Neural cell (in vitro differentiated cells): ENCODE results near the gene HOXA1. TPM values are rescaled to one million over a fixed set of nuclear protein-coding genes. Genes with fewer than 3 reads are reported as not detected.

Source experiments
- H2AFZ ChIP-seq: fragments of 200-600, 300-800 bp; sonication (generic), shearing (Covaris generic); 2 replicates; pipeline ENCODE4 v1.6.0; 2014; ENCODE audit warnings: low read depth, mild to moderate bottlenecking, antibody characterized with exemption, low read length, moderate library complexity
- H3F3A ChIP-seq: fragments of 200-600 bp; shearing (Covaris generic); 2 replicates; pipeline ENCODE4 v1.6.1; 2016; ENCODE audit warnings: mild to moderate bottlenecking, moderate library complexity, mixed read lengths, antibody characterized with exemption, low read length; ENCODE audit not compliant: insufficient read depth, poor library complexity, severe bottlenecking
- H3K27ac ChIP-seq: fragments of 200-600, 300-800 bp; sonication (generic), shearing (Covaris generic); 2 replicates; pipeline ENCODE4 v1.5.1; 2014; ENCODE audit warnings: mild to moderate bottlenecking, low read length, moderate library complexity
- H3K27me3 ChIP-seq: fragments of 300-800, 200-600 bp; sonication (generic), shearing (Covaris generic); 2 replicates; pipeline ENCODE4 v1.6.0; 2014; ENCODE audit warnings: mild to moderate bottlenecking, low read depth, low read length, moderate library complexity; ENCODE audit not compliant: insufficient read depth
- H3K36me3 ChIP-seq: fragments of 300-800, 200-600 bp; sonication (generic), shearing (Covaris generic); 2 replicates; pipeline ENCODE4 v1.5.1; 2014; ENCODE audit warnings: mild to moderate bottlenecking, antibody characterized with exemption, low read length, moderate library complexity; ENCODE audit not compliant: insufficient read depth
- H3K4me2 ChIP-seq: fragments of 300-800, 200-600 bp; sonication (generic), shearing (Covaris generic); 2 replicates; pipeline ENCODE4 v1.6.0; 2014; ENCODE audit warnings: mild to moderate bottlenecking, low read length
- H3K4me3 ChIP-seq: fragments of 300-800, 200-600 bp; sonication (generic), shearing (Covaris generic); 2 replicates; pipeline ENCODE4 v1.5.1; 2014; ENCODE audit warnings: mild to moderate bottlenecking, low read length, moderate library complexity
- H3K79me2 ChIP-seq: fragments of 200-600 bp; shearing (Covaris generic); replicated peaks from 2 replicates; pipeline ENCODE4 v1.6.0; 2014; ENCODE audit warnings: mild to moderate bottlenecking, low read length, moderate library complexity; ENCODE audit not compliant: insufficient read depth
- H3K9ac ChIP-seq: fragments of 300-800, 200-600 bp; sonication (generic), shearing (Covaris generic); 2 replicates; pipeline ENCODE4 v1.6.1; 2016; ENCODE audit warnings: mild to moderate bottlenecking, low read length, mixed read lengths
- H3K9me2 ChIP-seq: fragments of 200-600 bp; shearing (Covaris generic); 2 replicates; pipeline ENCODE4 v1.6.1; 2016; ENCODE audit warnings: mild to moderate bottlenecking, low read length, mixed read lengths; ENCODE audit not compliant: insufficient read depth
- H3K9me3 ChIP-seq: fragments of 200-600, 300-800 bp; sonication (generic), shearing (Covaris generic); 2 replicates; pipeline ENCODE4 v1.6.1; 2016; ENCODE audit warnings: mild to moderate bottlenecking, mixed run types, low read length, moderate library complexity, mixed read lengths
- H4K20me1 ChIP-seq: fragments of 200-600 bp; shearing (Covaris generic); 2 replicates; pipeline ENCODE4 v1.6.1; 2016; ENCODE audit warnings: mild to moderate bottlenecking, mixed run types; ENCODE audit not compliant: insufficient read depth
- CTCF ChIP-seq: fragments of 450-650 bp; IDR thresholded peaks from 2 replicates; pipeline ENCODE4 v1.5.1; 2014; ENCODE audit warnings: antibody characterized with exemption, mild to moderate bottlenecking, moderate library complexity; ENCODE audit not compliant: poor library complexity, severe bottlenecking
- EP300 ChIP-seq: fragments of 450-650 bp; conservative IDR thresholded peaks from 2 replicates; pipeline ENCODE4 v1.6.1; 2014; ENCODE audit warnings: antibody characterized with exemption, mild to moderate bottlenecking, moderate library complexity; ENCODE audit not compliant: poor library complexity, severe bottlenecking
- EZH2 ChIP-seq: fragments of 200-600, 300-800 bp; shearing (Covaris generic), sonication (generic); IDR thresholded peaks from 2 replicates; pipeline ENCODE4 v1.6.1; 2014; ENCODE audit warnings: antibody characterized with exemption, low read length, borderline replicate concordance, mild to moderate bottlenecking; ENCODE audit not compliant: insufficient read depth, poor library complexity, severe bottlenecking
- MXI1 ChIP-seq: fragments of 450-650 bp; conservative IDR thresholded peaks from 2 replicates; pipeline ENCODE4 v1.6.1; 2014; ENCODE audit warnings: antibody characterized with exemption, mild to moderate bottlenecking; ENCODE audit not compliant: poor library complexity, severe bottlenecking
- POLR2AphosphoS5 ChIP-seq: IDR thresholded peaks from 2 replicates; pipeline ENCODE4 v1.6.1; 2012
- RAD21 ChIP-seq: fragments of 450-650 bp; conservative IDR thresholded peaks from 2 replicates; pipeline ENCODE4 v1.6.1; 2014; ENCODE audit warnings: antibody characterized with exemption, mild to moderate bottlenecking, moderate library complexity
- SMC3 ChIP-seq: fragments of 450-650 bp; conservative IDR thresholded peaks from 2 replicates; pipeline ENCODE4 v1.6.1; 2014; ENCODE audit warnings: antibody characterized with exemption, mild to moderate bottlenecking, moderate library complexity; ENCODE audit not compliant: poor library complexity
- TAF1 ChIP-seq: IDR thresholded peaks from 2 replicates; pipeline ENCODE4 v1.6.1; 2012; ENCODE audit warnings: low read depth
- polyA plus RNA-seq: library from polyadenylated mRNA; depleted of rRNA; stranded (reverse); fragments of >200 nt; gene quantifications from 2 replicates; pipeline ENCODE4 v1.2.3, GENCODE V29; 2014
- TF ChIP-seq, protein P1 (sequence below): IDR thresholded peaks from 2 replicates; pipeline ENCODE4 v1.6.1; 2012; ENCODE audit warnings: borderline replicate concordance

Gene HOXA1
- polyA plus RNA-seq, 1 donor from 2014 or later: not detected

DNA sequence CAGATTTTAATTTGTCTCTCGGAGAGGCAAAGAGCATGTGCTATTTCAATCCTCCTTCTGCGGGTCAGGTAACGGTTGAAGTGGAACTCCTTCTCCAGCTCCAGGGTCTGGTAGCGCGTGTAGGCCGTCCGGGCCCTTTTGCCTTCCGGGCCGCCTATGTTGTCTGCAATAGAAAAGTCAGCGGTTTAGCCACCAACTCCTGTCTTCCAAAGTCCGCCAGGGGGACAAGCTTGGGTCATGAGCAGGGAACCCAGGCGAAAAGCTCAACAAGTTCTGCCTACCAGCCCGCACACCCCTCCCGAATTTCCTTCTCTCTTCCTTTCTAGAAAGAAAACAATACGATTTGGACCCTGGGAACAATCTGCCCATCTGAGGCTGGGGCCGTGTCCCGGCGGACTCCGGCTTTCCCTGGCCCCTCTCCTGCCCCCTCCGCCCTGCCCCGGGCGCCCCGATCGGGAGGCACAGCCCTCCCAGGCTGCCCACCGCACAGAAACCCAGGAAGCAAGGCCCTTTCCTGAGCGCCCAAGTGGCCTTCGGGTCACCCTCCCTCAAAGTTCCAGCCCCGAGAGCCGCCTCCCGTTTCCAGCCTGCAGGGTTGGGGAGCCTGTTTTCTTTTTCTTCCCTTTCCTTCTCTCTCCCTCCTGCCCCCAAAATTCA lies 46.3 kb upstream of the HOXA1 start:
- Histone ChIP-seq H3K27ac (no peak overlapping the region), H3K9me2 (no peaks in the 10 kb centered on the region), H3K9ac (no peak overlapping the region), H3K27me3 (peaks cover 100% of the 10 kb centered on the region), H3K79me2 (no peaks in the 10 kb centered on the region), H3F3A (no peaks in the 10 kb centered on the region), H2AFZ (no peak overlapping the region), H3K36me3 (no peaks in the 10 kb centered on the region), H3K4me2 (no peak overlapping the region), H4K20me1 (no peaks in the 10 kb centered on the region), H3K9me3 (peaks cover 35% of the 10 kb centered on the region), H3K4me3 (no peak overlapping the region)
- TF ChIP-seq POLR2AphosphoS5 (no peak), CTCF (no peak), MXI1 (no peak), TAF1 (no peak), RAD21 (no peak), EP300 (no peak), EZH2 (no peak), SMC3 (no peak)
- TF ChIP-seq, protein P1, sequence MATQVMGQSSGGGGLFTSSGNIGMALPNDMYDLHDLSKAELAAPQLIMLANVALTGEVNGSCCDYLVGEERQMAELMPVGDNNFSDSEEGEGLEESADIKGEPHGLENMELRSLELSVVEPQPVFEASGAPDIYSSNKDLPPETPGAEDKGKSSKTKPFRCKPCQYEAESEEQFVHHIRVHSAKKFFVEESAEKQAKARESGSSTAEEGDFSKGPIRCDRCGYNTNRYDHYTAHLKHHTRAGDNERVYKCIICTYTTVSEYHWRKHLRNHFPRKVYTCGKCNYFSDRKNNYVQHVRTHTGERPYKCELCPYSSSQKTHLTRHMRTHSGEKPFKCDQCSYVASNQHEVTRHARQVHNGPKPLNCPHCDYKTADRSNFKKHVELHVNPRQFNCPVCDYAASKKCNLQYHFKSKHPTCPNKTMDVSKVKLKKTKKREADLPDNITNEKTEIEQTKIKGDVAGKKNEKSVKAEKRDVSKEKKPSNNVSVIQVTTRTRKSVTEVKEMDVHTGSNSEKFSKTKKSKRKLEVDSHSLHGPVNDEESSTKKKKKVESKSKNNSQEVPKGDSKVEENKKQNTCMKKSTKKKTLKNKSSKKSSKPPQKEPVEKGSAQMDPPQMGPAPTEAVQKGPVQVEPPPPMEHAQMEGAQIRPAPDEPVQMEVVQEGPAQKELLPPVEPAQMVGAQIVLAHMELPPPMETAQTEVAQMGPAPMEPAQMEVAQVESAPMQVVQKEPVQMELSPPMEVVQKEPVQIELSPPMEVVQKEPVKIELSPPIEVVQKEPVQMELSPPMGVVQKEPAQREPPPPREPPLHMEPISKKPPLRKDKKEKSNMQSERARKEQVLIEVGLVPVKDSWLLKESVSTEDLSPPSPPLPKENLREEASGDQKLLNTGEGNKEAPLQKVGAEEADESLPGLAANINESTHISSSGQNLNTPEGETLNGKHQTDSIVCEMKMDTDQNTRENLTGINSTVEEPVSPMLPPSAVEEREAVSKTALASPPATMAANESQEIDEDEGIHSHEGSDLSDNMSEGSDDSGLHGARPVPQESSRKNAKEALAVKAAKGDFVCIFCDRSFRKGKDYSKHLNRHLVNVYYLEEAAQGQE: no peak

DNA sequence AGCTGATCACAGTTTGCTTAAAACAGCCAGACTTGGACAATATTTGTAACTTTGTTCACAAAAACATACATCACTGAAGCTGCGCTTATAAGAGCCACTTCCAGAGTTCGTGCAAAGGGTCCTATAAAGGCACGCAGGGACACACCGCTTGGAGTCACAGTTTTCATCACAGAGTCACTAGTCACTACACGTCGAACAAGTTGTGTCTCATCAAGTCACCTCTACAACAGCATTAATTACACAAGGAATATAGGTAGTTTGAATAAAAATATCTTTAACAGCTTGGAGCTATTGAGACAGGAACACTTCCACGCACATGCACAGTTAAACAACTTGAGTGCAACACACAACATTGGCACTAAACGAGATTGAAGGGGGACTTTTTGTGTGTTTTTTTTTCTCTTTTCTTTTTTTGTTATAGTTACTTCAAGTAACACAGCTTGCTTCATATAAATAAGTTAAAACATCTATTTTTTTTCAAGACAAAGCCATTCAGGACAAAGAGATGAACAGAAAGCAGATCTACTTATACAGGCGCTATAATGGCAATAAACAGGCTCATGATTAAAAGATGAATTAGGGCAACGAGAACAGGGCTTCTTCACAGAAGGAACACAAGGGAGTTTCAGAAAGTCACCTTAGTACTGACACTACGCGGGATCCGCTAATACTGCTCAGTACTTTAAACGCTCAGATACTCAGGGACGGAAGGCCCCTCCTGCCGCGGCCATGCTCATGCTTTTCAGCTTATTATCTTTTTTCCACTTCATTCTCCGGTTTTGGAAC lies 45.5 kb upstream of the HOXA1 start:
- no peak for TF ChIP-seq EZH2
- no peak for TF ChIP-seq SMC3
- TF ChIP-seq TAF1: no peak
- no peak for TF ChIP-seq CTCF
- TF ChIP-seq MXI1: no peak
- TF ChIP-seq POLR2AphosphoS5: no peak
- TF ChIP-seq, protein P1: no peak
- TF ChIP-seq EP300: no peak
- no peak for TF ChIP-seq RAD21
- no peaks in the 10 kb centered on the region for H3K9me2 ChIP-seq
- H3K4me3 ChIP-seq: no peak overlapping the region
- no peaks in the 10 kb centered on the region for H3K36me3 ChIP-seq
- no peaks in the 10 kb centered on the region for H4K20me1 ChIP-seq
- no peak overlapping the region for H3K4me2 ChIP-seq
- H3F3A ChIP-seq: no peaks in the 10 kb centered on the region
- H3K79me2 ChIP-seq: no peaks in the 10 kb centered on the region
- H3K27ac ChIP-seq: no peak overlapping the region
- H3K9me3 ChIP-seq: peaks cover 31% of the 10 kb centered on the region
- peaks cover 100% of the 10 kb centered on the region for H3K27me3 ChIP-seq
- H2AFZ ChIP-seq: no peak overlapping the region
- H3K9ac ChIP-seq: no peak overlapping the region
